NT2/D1 (cell line): ENCODE data around the gene MYO1C.
"Not testable (repeated sequence)": the region's sequence is repeated elsewhere in the genome, so short reads cannot be mapped to it uniquely, and the experiment has no call there.

Experiments used
- DNase-seq: peaks from one replicate; pipeline ENCODE4 v3.0.0-alpha.2; 2011; ENCODE audit warnings: low read depth, low spot score
- H3K27me3 ChIP-seq: 2 replicates; pipeline ENCODE4 v1.6.0; 2011; ENCODE audit warnings: mild to moderate bottlenecking; ENCODE audit not compliant: insufficient read length, insufficient read depth
- H3K36me3 ChIP-seq: 2 replicates; pipeline ENCODE4 v1.6.1; 2011; ENCODE audit warnings: mild to moderate bottlenecking, low read length, mixed read lengths; ENCODE audit not compliant: insufficient read depth, insufficient read length
- H3K4me1 ChIP-seq: 2 replicates; pipeline ENCODE4 v1.5.1; 2011; ENCODE audit not compliant: insufficient read depth, insufficient read length
- H3K4me3 ChIP-seq: 2 replicates; pipeline ENCODE4 v1.5.1; 2011; ENCODE audit warnings: low read depth; ENCODE audit not compliant: insufficient read length
- H3K9ac ChIP-seq: 2 replicates; pipeline ENCODE4 v1.6.0; 2011; ENCODE audit warnings: low read depth; ENCODE audit not compliant: insufficient read length
- H3K9me3 ChIP-seq: 2 replicates; pipeline ENCODE4 v1.5.1; 2011; ENCODE audit warnings: mild to moderate bottlenecking, low read length; ENCODE audit not compliant: insufficient read depth
- SUZ12 ChIP-seq: IDR thresholded peaks from 2 replicates; pipeline ENCODE4 v1.6.1; 2011; ENCODE audit not compliant: insufficient read length, insufficient read depth; ENCODE audit errors: extremely low read depth
- YY1 ChIP-seq: IDR thresholded peaks from 2 replicates; pipeline ENCODE4 v1.6.1; 2011; ENCODE audit not compliant: insufficient read length, insufficient read depth
- ZNF274 ChIP-seq: IDR thresholded peaks from 2 replicates; pipeline ENCODE4 v1.6.1; 2011; ENCODE audit warnings: mild to moderate bottlenecking, low read depth, low read length

The MYO1C gene

DNA sequence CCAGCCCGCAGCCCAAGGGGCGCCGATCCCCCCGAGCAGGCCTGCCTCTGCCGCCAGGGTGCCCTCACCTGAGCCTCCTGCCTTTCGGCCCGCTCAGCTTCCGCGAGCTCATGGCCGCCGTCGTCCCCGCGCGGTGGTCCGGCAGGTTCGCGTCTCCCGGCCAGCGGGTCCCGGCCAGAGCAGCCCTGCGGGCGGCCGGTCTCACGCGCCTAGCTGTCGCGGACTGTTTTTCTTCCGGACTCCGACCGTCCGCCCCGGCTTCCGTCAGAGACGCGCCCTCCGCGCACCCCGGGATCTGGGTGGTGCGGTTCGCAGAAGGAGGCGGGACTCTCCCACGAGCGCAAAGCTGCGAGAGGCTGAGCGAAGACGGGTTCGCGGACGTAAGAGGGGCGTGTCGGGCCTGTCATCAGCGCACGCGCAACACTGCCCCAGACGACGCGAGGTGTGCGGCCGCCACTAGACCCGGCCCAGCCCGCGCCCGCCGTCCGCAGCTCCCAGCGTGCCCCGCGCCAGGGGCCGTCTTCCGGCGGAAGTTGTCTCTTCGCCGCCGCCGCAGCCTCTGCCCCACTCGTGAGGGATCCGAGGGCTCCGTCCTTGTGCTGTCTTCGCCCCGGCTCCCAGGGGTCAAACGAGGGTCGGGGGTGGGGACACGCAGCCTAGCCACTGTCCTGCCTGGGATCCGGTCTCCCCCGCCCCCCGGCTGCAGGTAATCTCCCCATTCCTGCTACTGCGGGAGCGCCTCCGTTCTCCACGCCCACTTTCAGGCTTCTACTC, 24.1 kb upstream of the MYO1C start, which contains the start of gene INPP5K:
INPP5K (minus strand) TSS at position 225 of the 774 bp plus-strand sequence; CDS start at position 112, 113 bp downstream.
- no peaks in the 10 kb centered on the region for H3K9me3 ChIP-seq
- peaks cover 43% of the 10 kb centered on the region for H3K36me3 ChIP-seq
- H3K4me3 ChIP-seq, result peak within 1 kb of the TSS; percentile 91
- peak; percentile 83 for DNase-seq
- no peak for TF ChIP-seq ZNF274
- TF ChIP-seq YY1, result no peak
- TF ChIP-seq SUZ12, result no peak
- H3K27me3 ChIP-seq, result no peaks in the 10 kb centered on the region
- peaks cover 6% of the 10 kb centered on the region for H3K4me1 ChIP-seq
- H3K9ac ChIP-seq, result peak within 1 kb of the TSS; percentile 91

DNA sequence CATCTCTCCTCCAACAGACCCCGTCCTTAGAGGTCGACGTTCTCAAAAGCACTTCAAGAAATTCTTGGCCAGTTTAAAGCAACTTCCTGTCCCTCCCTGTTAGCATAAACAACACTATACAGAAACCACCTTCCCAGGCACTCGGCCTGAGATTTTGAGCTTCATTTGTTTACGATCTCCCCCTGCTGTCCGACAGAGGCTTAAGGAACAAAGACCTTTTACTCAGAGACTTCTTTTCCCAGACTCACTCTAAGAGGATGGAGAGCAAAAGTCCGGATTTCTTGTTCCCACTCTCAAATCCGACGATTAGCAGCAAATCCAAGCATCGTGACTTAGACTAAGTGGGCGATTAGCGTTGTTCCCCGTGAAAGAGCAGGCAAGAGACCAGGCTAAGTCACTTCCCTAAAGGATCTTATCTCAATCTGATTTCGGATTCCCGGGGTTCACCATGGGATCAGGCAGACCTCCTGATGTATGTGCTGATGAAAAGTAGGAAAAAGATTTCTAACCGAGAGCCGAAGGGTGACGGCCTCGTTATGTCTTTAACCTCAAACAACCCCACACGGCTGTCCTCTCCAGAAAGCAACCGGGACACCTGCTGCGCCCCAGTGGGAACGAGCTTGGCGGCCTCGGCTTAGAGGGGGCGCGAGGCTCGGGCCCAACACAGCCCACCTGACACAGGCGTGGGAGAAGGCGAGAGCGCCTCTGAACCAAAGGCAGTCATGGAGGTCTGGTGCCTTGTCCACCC, 23.3 kb upstream of the MYO1C start:
- Histone ChIP-seq H3K4me1 (peaks cover 10% of the 10 kb centered on the region), H3K36me3 (peaks cover 42% of the 10 kb centered on the region), H3K9me3 (no peaks in the 10 kb centered on the region), H3K4me3 (peak overlapping the region; percentile 91), H3K27me3 (no peaks in the 10 kb centered on the region), H3K9ac (peak overlapping the region; percentile 91)
- TF ChIP-seq SUZ12 (no peak), ZNF274 (no peak), YY1 (no peak)
- peak; percentile 66 for DNase-seq

DNA sequence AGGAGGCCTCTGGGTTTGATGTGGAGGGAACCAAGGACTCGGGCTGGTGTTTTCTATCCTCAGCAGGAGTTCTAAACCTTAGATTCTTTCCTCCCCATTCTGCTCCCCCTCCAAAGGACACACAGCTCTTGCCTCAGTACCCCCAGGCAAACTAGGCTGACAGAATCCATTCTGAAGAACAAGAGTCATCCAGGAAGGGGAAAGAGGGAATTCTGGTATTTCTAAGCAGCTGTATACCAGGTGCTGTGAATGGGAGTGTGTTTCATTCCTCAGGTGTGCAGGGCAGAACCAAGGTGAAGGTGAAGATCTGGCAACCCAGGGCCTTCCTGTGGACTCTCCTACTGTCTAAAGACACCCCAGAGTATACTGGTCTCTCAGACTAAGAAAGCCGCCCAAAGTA, 19.9 kb upstream of the MYO1C start:
- no peak for DNase-seq
- TF ChIP-seq YY1 (no peak), ZNF274 (no peak), SUZ12 (no peak)
- H3K4me1 ChIP-seq, result peaks cover 14% of the 10 kb centered on the region
- H3K27me3 ChIP-seq, result no peaks in the 10 kb centered on the region
- no peaks in the 10 kb centered on the region for H3K9me3 ChIP-seq
- H3K9ac ChIP-seq, result no peak overlapping the region
- peaks cover 23% of the 10 kb centered on the region for H3K36me3 ChIP-seq
- no peak overlapping the region for H3K4me3 ChIP-seq

DNA sequence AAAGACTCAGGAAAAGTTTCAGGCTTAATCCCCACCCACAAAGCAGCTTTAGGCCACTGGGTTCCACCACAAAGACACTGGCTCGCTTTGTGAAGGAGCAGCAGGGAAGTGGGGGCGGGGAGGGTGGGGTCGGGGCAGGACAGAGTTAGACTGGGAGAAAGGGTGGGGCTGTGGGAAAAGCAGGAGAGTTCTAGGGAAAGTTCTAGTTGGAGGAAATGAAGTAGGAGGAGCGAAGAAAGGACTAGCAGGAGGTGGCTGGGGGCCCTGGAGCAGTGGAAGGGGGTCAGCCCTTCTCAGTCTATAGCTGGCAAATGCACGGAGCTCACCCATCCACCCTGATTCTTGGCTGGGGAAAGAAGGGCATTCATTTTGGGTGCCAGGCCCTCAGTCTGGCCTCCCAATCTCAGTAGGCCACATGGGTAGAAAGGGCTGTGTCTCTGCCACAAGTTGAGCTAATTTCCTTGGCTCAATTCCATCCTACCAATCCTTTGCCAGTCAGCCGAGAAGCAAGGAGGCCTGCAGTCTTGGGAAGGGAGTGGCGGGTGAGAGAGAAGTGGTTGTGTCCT, 19.4 kb upstream of the MYO1C start:
- Histone ChIP-seq H3K36me3 (peaks cover 23% of the 10 kb centered on the region), H3K4me3 (no peak overlapping the region), H3K9me3 (no peaks in the 10 kb centered on the region), H3K9ac (no peak overlapping the region), H3K27me3 (no peaks in the 10 kb centered on the region), H3K4me1 (peaks cover 17% of the 10 kb centered on the region)
- TF ChIP-seq SUZ12 (no peak), ZNF274 (no peak), YY1 (no peak)
- DNase-seq, result no peak

DNA sequence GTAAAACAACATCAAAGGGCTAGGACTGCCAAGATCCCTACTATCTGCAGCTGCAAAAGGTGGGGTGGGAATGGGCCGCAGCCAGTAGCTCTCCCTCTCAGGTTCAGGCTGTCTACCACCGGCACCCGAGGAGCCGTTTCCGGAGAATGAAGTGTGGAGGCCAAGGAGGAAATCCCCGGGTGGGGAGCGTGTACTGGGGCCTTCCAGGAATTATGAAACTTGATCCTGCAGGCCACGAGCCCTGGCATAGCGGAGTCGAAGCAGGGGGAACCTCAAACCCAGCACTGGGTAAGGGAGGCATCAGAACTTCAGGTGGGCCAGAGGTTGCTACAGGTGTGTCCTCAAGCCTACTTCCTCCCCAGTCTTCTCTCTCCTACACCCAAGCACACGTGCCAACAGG, 18.8 kb upstream of the MYO1C start:
- H3K4me3 ChIP-seq, result no peak overlapping the region
- no peak for DNase-seq
- H3K9me3 ChIP-seq, result no peaks in the 10 kb centered on the region
- peaks cover 18% of the 10 kb centered on the region for H3K4me1 ChIP-seq
- TF ChIP-seq YY1 (no peak), ZNF274 (no peak), SUZ12 (no peak)
- no peak overlapping the region for H3K9ac ChIP-seq
- peaks cover 28% of the 10 kb centered on the region for H3K36me3 ChIP-seq
- no peaks in the 10 kb centered on the region for H3K27me3 ChIP-seq

DNA sequence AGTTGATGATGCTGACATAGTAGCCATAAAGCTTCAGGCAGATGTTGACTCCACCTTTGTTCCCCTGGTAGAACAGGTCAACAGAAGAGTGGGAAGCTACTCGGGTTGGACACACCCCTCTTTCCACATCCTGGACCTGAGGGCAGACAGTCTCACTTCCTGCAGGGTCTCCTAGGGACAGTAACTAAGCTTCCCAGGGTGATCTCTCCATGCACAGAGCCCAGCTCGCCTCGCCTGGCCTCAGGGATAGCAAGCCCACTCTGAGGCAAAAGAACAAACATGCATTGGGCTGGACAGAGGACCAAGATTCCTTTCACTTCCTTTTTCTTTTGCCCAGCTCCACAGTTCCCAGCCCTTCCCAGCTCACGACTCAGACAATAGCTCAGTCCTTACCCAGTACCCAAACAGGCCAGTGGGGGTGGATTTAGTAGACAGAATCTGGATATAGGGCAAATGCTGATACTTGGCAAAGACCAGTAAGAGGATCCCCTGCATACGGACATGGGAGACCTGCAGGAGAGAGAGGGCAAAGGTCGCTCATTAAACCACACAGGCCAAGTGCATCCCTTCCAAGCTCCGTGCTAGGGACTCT, 16.9 kb upstream of the MYO1C start:
- Histone ChIP-seq H3K9ac (no peak overlapping the region), H3K9me3 (no peaks in the 10 kb centered on the region), H3K27me3 (no peaks in the 10 kb centered on the region), H3K4me3 (no peak overlapping the region), H3K36me3 (peaks cover 31% of the 10 kb centered on the region), H3K4me1 (peaks cover 21% of the 10 kb centered on the region)
- no peak for DNase-seq
- TF ChIP-seq YY1 (no peak), SUZ12 (no peak), ZNF274 (no peak)

DNA sequence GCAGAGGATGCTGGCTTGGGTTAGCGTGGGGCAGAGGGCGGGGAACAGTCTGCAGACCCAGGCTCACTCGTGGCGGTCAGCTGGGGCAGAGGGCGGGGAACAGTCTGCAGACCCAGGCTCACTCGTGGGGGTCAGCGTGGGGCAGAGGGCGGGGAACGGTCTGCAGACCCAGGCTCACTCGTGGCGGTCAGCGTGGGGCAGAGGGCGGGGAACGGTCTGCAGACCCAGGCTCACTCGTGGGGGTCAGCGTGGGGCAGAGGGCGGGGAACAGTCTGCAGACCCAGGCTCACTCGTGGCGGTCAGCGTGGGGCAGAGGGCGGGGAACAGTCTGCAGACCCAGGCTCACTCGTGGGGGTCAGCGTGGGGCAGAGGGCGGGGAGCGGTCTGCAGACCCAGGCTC, 16.2 kb upstream of the MYO1C start:
- not testable (repeated sequence) for H3K27me3 ChIP-seq
- Histone ChIP-seq H3K36me3 (peaks cover 29% of the 10 kb centered on the region), H3K4me1 (peaks cover 19% of the 10 kb centered on the region)

More for the DNA sequence above, 16.2 kb upstream of the MYO1C start:
- not testable (repeated sequence) for DNase-seq, H3K4me3 ChIP-seq, H3K9me3 ChIP-seq, H3K9ac ChIP-seq
